GM12891 (cell line): Measurements from ENCODE around the gene GALNT18.

Experiments used
- DNase-seq: peaks from one replicate; pipeline ENCODE4 v3.0.0; 2011; ENCODE audit warnings: low spot score; ENCODE audit not compliant: insufficient read length
- FAIRE-seq: peaks from 2 replicates; lab custom pipeline; 2011; peaks lifted over from hg19 to GRCh38; lab: Jason Lieb, UNC
- PAX5 ChIP-seq: IDR thresholded peaks from 2 replicates; pipeline ENCODE4 v1.6.1; 2011; ENCODE audit warnings: low read length, moderate library complexity, mild to moderate bottlenecking; ENCODE audit not compliant: insufficient read depth, severe bottlenecking
- POLR2A ChIP-seq: IDR thresholded peaks from 2 replicates; pipeline ENCODE4 v1.6.1; 2011; ENCODE audit warnings: low read depth, low read length, control low read depth
- POLR2AphosphoS5 ChIP-seq: IDR thresholded peaks from 2 replicates; pipeline ENCODE4 v1.6.1; 2011; ENCODE audit warnings: low read depth, low read length, control low read depth
- POU2F2 ChIP-seq: IDR thresholded peaks from 2 replicates; pipeline ENCODE4 v1.6.1; 2011; ENCODE audit warnings: low read depth, mild to moderate bottlenecking, control low read depth, low read length, moderate library complexity
- SPI1 ChIP-seq: IDR thresholded peaks from 2 replicates; pipeline ENCODE4 v1.6.1; 2011; ENCODE audit warnings: low read depth, low read length, control low read depth
- TAF1 ChIP-seq: IDR thresholded peaks from 2 replicates; pipeline ENCODE4 v1.6.1; 2011; ENCODE audit warnings: low read depth, low read length, control low read depth

The GALNT18 gene

GRCh38 chr11:11512090-11512489 is 109.7 kb downstream of the GALNT18 start:
- FAIRE-seq (no peak), DNase-seq (no peak)
- TF ChIP-seq POU2F2 (no peak), POLR2A (no peak), SPI1 (no peak), PAX5 (no peak), TAF1 (no peak), POLR2AphosphoS5 (no peak)

GRCh38 chr11:11510939-11511338 is 110.9 kb downstream of the GALNT18 start:
- FAIRE-seq (no peak), DNase-seq (no peak)
- TF ChIP-seq TAF1 = no peak
- TF ChIP-seq POU2F2 = no peak
- no peak for TF ChIP-seq SPI1
- TF ChIP-seq POLR2AphosphoS5 = no peak
- TF ChIP-seq PAX5 = no peak
- no peak for TF ChIP-seq POLR2A

- DNase-seq = no peak
- TF ChIP-seq SPI1 = no peak
- TF ChIP-seq TAF1 = no peak
- no peak for TF ChIP-seq POLR2AphosphoS5
- no peak for TF ChIP-seq POU2F2
- no peak for TF ChIP-seq POLR2A
- no peak for TF ChIP-seq PAX5
- FAIRE-seq = no peak
Observed at GRCh38 chr11:11505692-11506091, 116.1 kb downstream of the GALNT18 start.

- DNase-seq (no peak), FAIRE-seq (no peak)
- no peak for TF ChIP-seq SPI1
- no peak for TF ChIP-seq PAX5
- no peak for TF ChIP-seq POU2F2
- no peak for TF ChIP-seq POLR2AphosphoS5
- TF ChIP-seq TAF1 = no peak
- TF ChIP-seq POLR2A = no peak
Observed at GRCh38 chr11:11505190-11505589, 116.6 kb downstream of the GALNT18 start.

GRCh38 chr11:11504071-11504470 is 117.7 kb downstream of the GALNT18 start:
- no peak for FAIRE-seq
- DNase-seq = no peak
- no peak for TF ChIP-seq POLR2AphosphoS5
- no peak for TF ChIP-seq POU2F2
- no peak for TF ChIP-seq PAX5
- no peak for TF ChIP-seq SPI1
- TF ChIP-seq TAF1 = no peak
- no peak for TF ChIP-seq POLR2A

GRCh38 chr11:11502263-11502861 is 119.4 kb downstream of the GALNT18 start:
- FAIRE-seq (no peak), DNase-seq (no peak)
- TF ChIP-seq TAF1 = no peak
- no peak for TF ChIP-seq POLR2A
- no peak for TF ChIP-seq SPI1
- no peak for TF ChIP-seq POU2F2
- no peak for TF ChIP-seq POLR2AphosphoS5
- TF ChIP-seq PAX5 = no peak

GRCh38 chr11:11501546-11502262 is 120.1 kb downstream of the GALNT18 start:
- no peak for TF ChIP-seq POU2F2
- TF ChIP-seq POLR2A = no peak
- no peak for TF ChIP-seq POLR2AphosphoS5
- no peak for TF ChIP-seq SPI1
- no peak for TF ChIP-seq PAX5
- TF ChIP-seq TAF1 = no peak
- no peak for FAIRE-seq
- DNase-seq = no peak

GRCh38 chr11:11500744-11501487 is 120.9 kb downstream of the GALNT18 start:
- no peak for TF ChIP-seq POU2F2
- TF ChIP-seq POLR2A = no peak
- TF ChIP-seq POLR2AphosphoS5 = no peak
- no peak for TF ChIP-seq SPI1
- TF ChIP-seq PAX5 = no peak
- TF ChIP-seq TAF1 = no peak
- no peak for DNase-seq
- no peak for FAIRE-seq

GRCh38 chr11:11499300-11499699 is 122.5 kb downstream of the GALNT18 start:
- TF ChIP-seq POLR2A = no peak
- no peak for TF ChIP-seq SPI1
- TF ChIP-seq POLR2AphosphoS5 = no peak
- TF ChIP-seq TAF1 = no peak
- no peak for TF ChIP-seq PAX5
- no peak for TF ChIP-seq POU2F2
- DNase-seq (no peak), FAIRE-seq (no peak)
